ENCODE data around the gene SIGLEC11. TPM values are rescaled to one million over a fixed set of nuclear protein-coding genes. Genes with fewer than 3 reads are reported as not detected.

SIGLEC11 gene
- total RNA-seq, 1 experiment from 2014 or later = not detected

DNA sequence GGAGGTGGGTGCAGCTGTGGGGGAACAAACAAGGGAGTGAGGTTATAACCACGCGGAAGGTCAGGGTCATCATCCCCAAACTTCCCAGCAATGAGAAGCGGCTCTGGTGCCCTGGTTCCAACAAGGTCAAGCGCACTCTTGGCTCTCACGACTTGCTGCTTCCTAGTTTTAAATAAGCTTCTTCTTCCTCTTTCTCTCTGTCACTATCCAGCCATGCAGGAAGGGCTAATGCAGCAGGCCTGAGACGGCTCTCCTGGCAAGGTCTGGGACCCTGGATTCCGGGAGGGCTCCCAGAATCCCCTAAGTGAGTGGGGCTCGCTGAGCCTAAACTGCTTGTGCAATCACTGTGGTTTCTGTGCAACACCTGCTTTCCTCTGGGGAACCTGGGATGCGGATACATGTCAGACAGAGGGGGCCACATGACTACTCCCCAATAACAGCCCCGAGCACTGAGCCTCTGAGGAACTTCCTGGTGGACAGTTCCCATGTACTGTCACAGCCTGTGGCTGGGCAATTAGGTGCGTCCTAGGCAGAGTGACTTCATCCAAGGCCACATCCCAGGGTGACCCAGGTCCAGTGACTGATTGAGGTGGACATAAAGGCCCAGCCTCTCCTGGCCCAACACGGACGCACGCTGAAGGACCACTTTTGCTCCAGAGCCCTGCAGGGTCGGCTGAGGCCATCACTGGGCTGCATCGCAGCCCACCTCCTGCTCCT lies 40.0 kb upstream of the SIGLEC11 start:
- no peak overlapping the region for H3K4me3 ChIP-seq (ENCODE audit: low read length)
- ChIA-PET POLR2A (ENCODE audit: unreplicated experiment) (no interaction called here), CTCF (no interaction called here)
- BruUV-seq (replicated peaks) = no TSS peak
- H3F3A ChIP-seq (ENCODE audit: low read length, unreplicated experiment) = peaks cover 3% of the 10 kb centered on the region
- TF ChIP-seq EZH2phosphoT487 (IDR thresholded peaks at IDR 0.05; ENCODE audit: borderline replicate concordance, low read length) = no peak
- no peak for TF ChIP-seq EZH2 (IDR thresholded peaks at IDR 0.05; ENCODE audit: low read length, unreplicated experiment)
- TF ChIP-seq, protein P1, sequence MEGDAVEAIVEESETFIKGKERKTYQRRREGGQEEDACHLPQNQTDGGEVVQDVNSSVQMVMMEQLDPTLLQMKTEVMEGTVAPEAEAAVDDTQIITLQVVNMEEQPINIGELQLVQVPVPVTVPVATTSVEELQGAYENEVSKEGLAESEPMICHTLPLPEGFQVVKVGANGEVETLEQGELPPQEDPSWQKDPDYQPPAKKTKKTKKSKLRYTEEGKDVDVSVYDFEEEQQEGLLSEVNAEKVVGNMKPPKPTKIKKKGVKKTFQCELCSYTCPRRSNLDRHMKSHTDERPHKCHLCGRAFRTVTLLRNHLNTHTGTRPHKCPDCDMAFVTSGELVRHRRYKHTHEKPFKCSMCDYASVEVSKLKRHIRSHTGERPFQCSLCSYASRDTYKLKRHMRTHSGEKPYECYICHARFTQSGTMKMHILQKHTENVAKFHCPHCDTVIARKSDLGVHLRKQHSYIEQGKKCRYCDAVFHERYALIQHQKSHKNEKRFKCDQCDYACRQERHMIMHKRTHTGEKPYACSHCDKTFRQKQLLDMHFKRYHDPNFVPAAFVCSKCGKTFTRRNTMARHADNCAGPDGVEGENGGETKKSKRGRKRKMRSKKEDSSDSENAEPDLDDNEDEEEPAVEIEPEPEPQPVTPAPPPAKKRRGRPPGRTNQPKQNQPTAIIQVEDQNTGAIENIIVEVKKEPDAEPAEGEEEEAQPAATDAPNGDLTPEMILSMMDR (conservative IDR thresholded peaks at IDR 0.05; ENCODE audit: low read depth, low read length) = no peak
- H3K9ac ChIP-seq (ENCODE audit: low read length) = no peak overlapping the region
- ATAC-seq = no peak
- no peaks in the 10 kb centered on the region for H3K27me3 ChIP-seq (ENCODE audit: low read length)
- no peaks in the 10 kb centered on the region for H3K9me3 ChIP-seq (ENCODE audit: low read length)
- peaks cover 14% of the 10 kb centered on the region; the same call in 1 of the 2 replicates for H3K79me2 ChIP-seq (ENCODE audit: low read length)
- intact Hi-C loops (cut with micrococcal nuclease) = no loop called here
- no peaks in the 10 kb centered on the region for H3K9me2 ChIP-seq (replicated peaks; ENCODE audit: low read length)
- H3K27ac ChIP-seq (ENCODE audit: low read length) = no peak overlapping the region
- no peak overlapping the region for H2AFZ ChIP-seq (ENCODE audit: low read length)
- no peak for DNase-seq
- peaks cover 22% of the 10 kb centered on the region for H3K4me1 ChIP-seq (ENCODE audit: insufficient read depth, low read length)
- H4K20me1 ChIP-seq (ENCODE audit: low read length) = peaks cover 18% of the 10 kb centered on the region; the same call in 1 of the 2 replicates
- peaks cover 61% of the 10 kb centered on the region for H3K36me3 ChIP-seq (ENCODE audit: low read depth, low read length)
- no peak overlapping the region for H3K4me2 ChIP-seq (ENCODE audit: low read length)

- Histone ChIP-seq H3K4me1 (ENCODE audit: insufficient read depth, low read length) (peaks cover 19% of the 10 kb centered on the region), H3K9me2 (replicated peaks; ENCODE audit: low read length) (no peaks in the 10 kb centered on the region), H2AFZ (ENCODE audit: low read length) (no peak overlapping the region), H3K4me2 (ENCODE audit: low read length) (no peak overlapping the region), H3K27me3 (ENCODE audit: low read length) (no peaks in the 10 kb centered on the region), H3K27ac (ENCODE audit: low read length) (no peak overlapping the region), H3K79me2 (ENCODE audit: low read length) (peaks cover 14% of the 10 kb centered on the region; the same call in 1 of the 2 replicates), H3K36me3 (ENCODE audit: low read depth, low read length) (peaks cover 59% of the 10 kb centered on the region), H3F3A (ENCODE audit: low read length, unreplicated experiment) (peaks cover 3% of the 10 kb centered on the region), H3K9ac (ENCODE audit: low read length) (no peak overlapping the region), H3K4me3 (ENCODE audit: low read length) (no peak overlapping the region), H4K20me1 (ENCODE audit: low read length) (peaks cover 18% of the 10 kb centered on the region; the same call in 1 of the 2 replicates), H3K9me3 (ENCODE audit: low read length) (no peaks in the 10 kb centered on the region)
- intact Hi-C loops (cut with micrococcal nuclease) = no loop called here
- BruUV-seq (replicated peaks) = no TSS peak
- ChIA-PET CTCF (no interaction called here), POLR2A (ENCODE audit: unreplicated experiment) (no interaction called here)
- no peak for DNase-seq
- ATAC-seq = no peak
- TF ChIP-seq EZH2phosphoT487 (IDR thresholded peaks at IDR 0.05; ENCODE audit: borderline replicate concordance, low read length) (no peak), EZH2 (IDR thresholded peaks at IDR 0.05; ENCODE audit: low read length, unreplicated experiment) (no peak)
- TF ChIP-seq, protein P1 (conservative IDR thresholded peaks at IDR 0.05; ENCODE audit: low read depth, low read length) = no peak
These were observed 39.3 kb upstream of the SIGLEC11 start for GRCh38 chr19:50000038-50000840.

Measured in PC-3 (cell line).